Measurements from ENCODE around the gene PROK1.

Gene PROK1

DNA sequence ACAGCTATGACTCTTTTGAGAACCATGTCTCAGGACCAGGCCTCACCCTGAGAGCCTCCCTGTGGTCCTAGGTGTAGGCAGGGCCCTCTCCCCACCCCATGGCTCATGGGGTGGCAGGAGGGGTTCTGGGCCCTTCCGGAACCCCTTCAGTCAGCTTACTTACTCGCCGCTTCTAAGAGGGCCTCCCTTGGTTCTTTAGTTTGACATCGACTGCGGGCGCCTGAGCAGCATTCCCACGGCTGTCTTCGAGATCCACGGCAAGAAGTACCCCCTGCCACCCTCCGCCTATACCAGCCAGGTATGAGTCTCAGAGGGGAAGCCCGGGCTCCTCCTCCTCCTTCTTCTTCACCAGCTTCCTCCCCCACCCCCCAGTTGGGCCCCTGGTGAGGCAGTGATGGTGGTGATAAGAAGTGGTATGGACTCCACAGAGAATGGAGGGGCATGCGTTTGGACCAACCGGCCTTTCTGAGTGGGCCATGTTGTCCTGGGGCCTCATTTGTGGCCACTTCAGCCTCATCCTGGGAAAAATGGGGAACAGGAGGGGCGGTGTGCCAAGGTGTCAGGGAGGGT is 39.1 kb downstream of the PROK1 start:
- no peak for DNase-seq (ENCODE audit: low spot score)

DNA sequence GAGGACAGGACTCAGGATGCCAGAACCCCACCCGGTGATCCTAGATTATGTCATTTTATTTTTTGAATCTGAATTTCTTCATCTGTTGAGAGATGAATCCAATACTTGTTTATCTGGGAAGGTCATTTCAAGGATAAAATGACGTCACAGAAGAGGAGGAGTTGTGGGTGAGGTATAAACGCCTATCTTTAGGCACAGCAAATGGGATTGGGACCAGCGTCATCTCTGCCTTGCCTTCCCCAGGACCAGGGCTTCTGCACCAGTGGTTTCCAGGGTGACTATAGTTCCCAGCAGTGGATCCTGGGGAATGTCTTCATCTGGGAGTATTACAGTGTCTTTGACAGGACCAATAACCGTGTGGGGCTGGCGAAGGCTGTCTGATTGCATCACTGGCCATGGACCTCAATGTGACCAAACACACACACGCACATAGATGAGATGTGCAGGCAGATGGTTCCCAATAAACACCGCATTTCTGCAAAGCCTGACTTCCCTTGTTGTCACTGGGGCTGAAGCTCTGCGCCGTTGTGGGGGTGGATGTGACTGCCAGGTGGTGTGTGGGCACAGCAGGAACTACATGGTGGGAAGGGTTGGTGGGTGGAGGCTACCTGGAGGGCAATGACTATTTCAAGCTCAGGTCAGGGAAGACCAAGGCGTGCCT is 40.0 kb downstream of the PROK1 start:
- DNase-seq (ENCODE audit: low spot score), result no peak

DNA sequence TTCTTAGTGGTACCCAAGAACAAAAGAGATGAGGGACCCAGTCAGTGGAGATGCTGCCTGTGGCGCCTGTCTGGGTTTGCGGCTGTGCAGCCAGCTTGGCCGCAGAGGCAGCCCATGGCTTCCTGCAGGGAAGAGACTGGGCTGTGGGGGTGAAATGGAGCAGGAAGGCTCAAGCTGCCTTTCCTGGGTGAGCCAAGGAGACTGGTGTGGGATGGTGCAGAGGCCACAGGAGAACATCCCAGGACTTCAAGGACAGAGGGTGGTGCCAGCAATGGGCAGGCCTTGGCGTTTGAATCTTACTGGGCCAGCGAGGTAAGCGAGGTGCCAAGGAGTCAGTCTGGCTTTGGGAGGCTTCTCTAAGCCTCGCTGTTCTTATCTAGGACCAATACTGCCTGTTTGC is 41.6 kb downstream of the PROK1 start:
- peak; percentile 71 for DNase-seq (ENCODE audit: low spot score)

DNA sequence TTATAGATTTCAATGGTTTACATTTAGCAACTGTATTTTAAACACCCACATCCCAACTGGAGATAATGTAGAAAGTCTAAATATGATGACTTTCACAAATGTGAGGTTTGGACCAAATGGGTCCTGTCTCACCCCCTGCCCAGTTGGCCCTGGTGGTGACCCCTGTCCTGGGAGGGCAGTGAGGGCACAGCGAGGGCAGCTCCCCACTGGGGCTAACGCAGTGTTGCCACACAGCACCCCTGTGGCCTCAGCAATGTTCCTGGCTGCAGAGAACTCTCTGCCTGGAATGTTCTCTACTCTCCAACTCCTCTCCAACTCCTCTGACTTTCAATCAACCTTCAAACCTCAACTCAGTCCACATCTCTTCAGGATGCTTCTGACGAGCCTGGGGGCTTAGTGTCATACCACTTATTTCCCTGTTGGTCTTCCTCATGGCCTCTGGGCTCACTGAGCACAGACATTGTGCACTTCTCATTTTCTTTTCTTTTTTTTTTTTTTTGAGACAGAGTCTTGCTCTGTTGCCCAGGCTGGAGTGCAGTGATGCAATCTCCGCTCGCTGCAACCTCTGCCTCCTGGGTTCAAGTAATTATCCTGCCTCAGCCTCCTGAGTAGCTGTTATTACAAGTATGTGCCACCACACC is 42.2 kb downstream of the PROK1 start:
- no peak for DNase-seq (ENCODE audit: low spot score)

DNA sequence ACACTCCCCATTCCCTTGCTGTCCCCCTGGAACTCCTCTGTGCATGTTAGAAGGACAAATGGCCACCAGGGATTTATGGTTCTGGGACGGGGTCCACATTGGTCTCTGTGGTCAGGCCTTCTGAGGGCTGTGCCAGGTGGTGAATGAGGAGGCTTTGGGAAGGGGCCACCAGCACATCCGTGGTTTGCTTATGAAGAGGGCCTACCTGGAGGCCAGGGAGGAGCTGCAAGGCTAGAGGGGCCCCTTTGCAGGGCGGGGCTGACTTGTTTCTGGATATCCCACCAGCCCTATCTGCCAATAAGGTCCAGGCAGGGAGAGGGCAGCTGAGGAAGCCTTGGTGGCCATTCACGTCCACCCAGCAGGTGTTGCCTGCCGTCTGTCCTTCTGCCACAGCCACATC is 43.1 kb downstream of the PROK1 start:
- DNase-seq (ENCODE audit: low spot score), result no peak

DNA sequence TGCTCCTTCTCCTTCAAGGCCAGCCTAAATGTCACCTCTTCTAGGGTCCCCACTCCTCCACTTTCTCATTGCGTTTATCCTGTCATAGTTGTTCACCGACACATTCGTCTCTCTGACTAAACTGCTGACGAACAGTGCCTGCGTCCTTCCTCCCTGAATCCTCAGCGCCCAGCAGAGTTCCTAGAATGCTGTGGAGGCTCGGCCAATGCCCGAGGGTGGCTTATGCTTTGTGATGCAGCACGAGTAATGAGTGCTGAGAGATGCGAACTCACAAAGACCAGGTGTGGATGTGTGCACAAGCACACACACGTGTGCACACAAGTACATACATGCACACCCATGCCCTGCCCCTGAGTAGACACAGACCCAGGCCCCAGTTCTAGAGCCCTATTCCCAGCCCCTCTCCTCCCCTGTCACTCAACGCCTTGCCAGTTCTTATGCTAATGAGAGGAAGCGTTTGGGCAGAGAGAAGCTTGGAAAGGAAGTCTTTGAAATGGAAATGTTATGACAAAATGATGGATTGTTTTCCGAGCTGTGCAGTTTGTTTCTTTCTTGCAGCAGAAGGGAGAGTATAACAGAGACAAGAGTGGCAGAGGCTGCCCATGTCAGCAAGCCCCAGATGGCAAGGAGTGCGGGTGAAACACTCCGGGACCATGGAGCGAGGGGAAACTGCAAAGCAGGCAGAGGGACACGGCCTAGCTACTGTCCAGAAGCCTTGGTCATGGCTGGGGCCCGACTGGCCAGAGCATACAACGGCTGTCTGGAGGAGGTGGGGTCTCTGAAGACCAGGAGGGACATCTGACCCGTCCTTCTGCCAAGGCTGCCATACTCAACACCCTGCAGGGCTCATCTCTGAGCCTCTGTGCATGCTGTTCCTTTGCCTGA is 43.8 kb downstream of the PROK1 start:
- DNase-seq (ENCODE audit: low spot score), result no peak

DNA sequence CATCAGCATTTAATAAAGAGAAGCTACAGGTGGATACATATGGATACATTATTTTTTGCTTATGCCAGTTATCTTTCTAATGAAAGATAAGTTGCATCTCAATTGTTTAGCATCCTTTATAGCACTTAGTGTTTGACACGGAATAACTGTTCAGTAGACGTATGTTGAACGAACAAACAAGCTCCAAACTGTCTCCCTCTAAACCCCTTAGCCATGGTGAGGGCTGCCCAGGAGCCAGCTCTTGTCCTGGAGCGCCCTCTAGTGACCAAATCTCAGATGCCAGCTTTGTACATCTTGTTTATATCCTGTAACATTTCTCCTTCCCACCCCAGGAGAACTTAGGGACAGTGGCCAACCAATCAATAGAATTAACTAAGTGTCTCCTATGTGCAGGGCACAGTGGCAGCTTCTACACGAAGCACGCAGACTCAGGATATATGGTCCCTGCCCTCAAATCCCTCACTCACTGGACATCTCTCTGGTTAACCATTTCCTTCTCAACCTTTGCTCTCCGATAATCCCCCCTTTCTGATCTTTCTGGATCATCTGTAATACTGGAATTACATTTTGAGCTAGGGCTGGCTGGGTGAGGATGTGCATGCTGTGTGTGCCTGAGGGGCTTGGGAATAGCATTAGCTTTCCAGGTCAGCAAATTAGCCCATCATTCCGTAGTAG is 45.1 kb downstream of the PROK1 start:
- peak; percentile 93 for DNase-seq (ENCODE audit: low spot score)

DNA sequence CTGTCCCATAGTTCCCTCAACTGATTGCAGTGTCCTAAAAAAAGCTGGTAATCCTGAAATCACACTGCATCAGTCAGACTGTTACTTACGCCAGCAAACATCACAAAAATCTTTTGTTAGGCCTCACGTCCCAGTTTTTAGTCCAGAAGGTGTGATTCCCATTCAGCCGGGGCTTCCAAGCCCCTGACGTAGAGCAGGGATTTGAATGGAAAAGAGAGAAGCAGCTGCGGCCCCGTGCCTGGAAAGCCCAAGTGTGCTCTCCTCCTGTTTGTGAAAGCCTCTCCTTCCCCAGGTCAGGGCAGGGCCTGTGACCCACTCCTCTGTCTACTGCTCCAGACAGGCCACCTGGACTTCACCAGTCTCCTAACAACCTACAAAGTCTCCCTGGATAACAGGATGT is 47.3 kb downstream of the PROK1 start:
- no peak for DNase-seq (ENCODE audit: low spot score)

DNA sequence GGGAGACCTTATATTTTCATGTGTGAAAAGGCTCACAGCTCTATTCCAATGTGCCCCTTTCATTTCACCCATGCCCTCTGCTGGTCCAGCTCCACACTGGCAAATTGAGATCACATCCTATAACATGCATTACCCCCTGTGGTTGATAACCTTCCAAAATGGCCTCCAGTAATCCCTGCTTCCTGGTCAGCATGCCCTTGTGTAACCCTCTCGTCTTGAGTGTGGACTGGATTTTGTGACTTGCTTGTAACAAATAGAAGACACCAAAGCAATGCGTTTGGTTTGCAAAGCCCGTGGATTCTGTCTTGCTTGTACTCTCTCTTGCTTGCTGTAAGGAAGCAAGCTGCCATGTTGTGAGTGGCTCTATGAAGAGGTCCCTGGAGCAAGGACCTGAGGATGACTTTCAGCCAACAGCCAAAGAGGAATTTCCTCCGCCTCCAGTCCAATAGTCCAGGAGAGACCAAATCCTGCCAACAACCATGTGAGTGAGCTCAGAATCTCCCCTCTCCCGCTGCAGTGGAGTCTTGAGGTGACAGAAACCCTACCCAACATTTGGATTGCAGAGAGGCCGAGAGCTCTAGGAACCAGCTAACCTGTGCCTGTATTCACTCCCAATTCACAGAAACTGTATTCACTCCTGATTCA is 50.7 kb downstream of the PROK1 start:
- DNase-seq (ENCODE audit: low spot score), result no peak

DNA sequence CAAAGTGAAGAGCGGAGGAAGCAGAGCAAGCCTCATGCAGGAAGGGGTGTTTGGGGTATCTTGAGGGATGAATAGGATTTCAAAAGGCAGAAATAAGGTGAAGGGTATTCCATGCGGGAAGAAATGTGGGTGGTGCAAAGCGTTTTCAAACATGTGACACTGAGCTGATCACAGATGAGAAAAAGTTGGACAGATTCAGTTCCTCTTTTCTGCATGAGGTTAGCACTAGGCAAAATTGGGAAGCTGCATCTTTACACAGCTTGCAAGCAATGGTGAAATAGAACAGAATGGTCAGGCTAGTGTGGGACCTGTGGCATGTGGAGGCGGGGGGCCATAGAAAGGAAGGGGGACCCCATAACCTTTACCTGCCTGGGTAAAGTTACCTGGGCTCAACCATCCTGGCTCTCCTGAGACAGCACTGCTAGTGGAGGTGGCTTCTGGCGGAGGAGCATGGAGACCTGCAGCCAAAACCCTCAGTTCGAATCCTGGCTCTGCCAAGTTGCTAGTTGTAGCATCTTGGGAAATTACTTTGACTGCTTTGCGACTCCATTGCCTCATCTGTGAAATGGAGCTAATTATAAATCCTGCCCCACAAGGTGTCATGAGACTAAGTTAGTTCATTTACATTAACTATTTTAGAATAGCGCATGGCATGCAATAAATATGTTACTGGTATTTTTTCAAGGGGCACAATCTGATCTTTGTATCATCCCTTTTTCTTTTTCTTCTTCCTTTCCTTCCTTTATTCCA is 51.6 kb downstream of the PROK1 start:
- DNase-seq (ENCODE audit: low spot score), result no peak

DNA sequence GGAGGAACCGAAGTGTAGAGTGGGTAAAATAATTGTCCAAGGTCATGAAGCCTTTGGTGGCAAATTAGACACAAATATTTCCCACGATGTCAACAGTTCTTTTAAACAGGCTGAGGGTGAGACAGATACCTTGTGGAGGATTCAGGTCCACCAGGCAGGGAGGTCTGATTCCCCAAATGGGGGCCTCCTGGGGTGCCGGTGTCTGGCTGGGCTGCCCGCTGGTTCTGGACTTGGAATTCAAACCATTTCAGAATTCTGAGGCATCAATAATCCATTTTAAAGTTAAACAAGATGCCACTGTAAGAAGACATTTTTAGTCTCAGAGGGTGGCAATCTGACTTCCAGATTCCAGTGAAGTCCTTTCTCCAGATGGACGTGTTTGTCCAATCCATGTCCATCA is 52.5 kb downstream of the PROK1 start:
- DNase-seq (ENCODE audit: low spot score), result no peak

DNA sequence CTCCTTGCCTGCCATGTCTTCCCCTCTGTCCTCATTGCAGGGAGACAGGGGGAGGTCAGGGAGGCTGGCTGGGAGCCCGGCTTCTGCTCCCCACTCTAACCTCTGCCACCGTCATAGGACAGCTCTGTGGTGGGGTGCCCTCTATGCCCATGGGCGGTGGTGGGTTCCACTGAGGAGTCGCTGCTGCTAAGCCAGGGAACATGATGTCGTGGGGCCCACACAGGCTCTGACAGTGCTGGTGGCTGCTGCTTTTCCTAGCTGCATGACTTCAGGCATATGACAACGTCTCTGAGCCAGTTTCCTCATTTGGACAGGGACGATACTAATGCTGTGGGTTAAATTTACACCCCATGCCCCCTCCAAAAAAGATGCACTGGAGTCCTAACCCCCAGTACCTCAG is 53.3 kb downstream of the PROK1 start:
- no peak for DNase-seq (ENCODE audit: low spot score)

DNA sequence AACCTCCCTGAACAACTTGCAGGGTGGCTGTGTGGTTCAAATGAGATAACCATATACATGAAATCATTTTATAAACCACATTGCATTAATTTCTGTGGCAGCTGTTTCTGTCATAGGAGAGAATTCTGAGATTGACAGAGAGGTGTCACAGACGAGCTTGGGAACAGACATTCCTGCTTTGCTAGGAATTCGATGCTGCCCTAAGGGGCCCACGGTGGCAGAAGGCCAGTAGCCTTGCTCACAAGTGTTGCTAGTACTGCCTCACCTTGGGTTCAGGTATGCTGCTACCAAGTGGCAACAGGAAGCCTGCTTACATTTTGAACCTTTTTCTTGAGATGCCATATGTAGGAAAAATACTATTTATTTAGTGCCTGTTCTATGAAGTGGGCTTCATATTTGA is 54.6 kb downstream of the PROK1 start:
- DNase-seq (ENCODE audit: low spot score), result no peak

DNA sequence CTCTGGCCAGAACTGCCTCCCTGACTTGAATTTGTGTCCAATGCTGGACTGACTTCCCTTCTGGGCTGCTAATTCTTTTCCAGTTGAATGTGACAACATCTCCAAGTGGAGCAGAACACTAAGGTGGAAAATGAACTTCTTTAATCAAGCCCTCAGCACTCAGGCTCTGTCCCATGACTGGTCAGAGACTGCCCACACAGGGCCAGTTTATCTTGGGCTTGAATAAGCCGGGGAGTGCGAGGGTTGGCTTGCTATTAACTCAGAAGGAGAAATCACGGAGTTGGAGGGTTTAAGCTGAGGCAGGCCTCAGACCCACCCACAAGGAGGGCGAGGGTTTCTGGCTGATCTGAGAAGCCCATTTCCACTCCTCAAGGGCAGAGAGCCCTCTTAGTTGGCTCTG is 55.6 kb downstream of the PROK1 start:
- DNase-seq (ENCODE audit: low spot score), result no peak

Data from cerebellar cortex (tissue), 1 donor.